K562 (cell line): ENCODE measurements around the gene TRAF3IP1. TPM values are rescaled to one million over a fixed set of nuclear protein-coding genes. Genes with fewer than 3 reads are reported as not detected.

Experiments used
- ARID2 ChIP-seq: fragments of 450-650 bp; IDR thresholded peaks from 2 replicates; pipeline ENCODE4 v1.6.1; 2017; ENCODE audit warnings: antibody characterized with exemption, mild to moderate bottlenecking
- ATF3 ChIP-seq, 2 experiments: fragments of 450-650 bp in 1 of 2; sonication (generic) in 1 of 2; formaldehyde crosslinking in 1 of 2; IDR thresholded peaks in 1 of 2; conservative IDR thresholded peaks in 1 of 2; 2 replicates each; pipeline versions ENCODE4 v1.6.1 to v1.8.1; 2016 to 2023; ENCODE audit warnings: mild to moderate bottlenecking in 2 of 2, moderate library complexity in 2 of 2, inconsistent platforms in 1 of 2, missing genetic modification reagents in 1 of 2
- DACH1 ChIP-seq: fragments of 450-650 bp; IDR thresholded peaks from 2 replicates; pipeline ENCODE4 v1.6.1; 2018; ENCODE audit not compliant: partially characterized antibody
- FOXA1 ChIP-seq: fragments of 450-650 bp; IDR thresholded peaks from 2 replicates; pipeline ENCODE4 v1.6.1; 2016; ENCODE audit warnings: mild to moderate bottlenecking, borderline replicate concordance
- FOXK1 ChIP-seq: sonication (generic); formaldehyde crosslinking; IDR thresholded peaks from 2 replicates; pipeline ENCODE4 v1.8.0; 2022; ENCODE audit warnings: missing genetic modification reagents, mild to moderate bottlenecking, borderline replicate concordance
- GTF2E2 ChIP-seq: fragments of 200-800 bp; sonication (Bioruptor generic); IDR thresholded peaks from 2 replicates; pipeline ENCODE4 v1.6.1; 2016; ENCODE audit warnings: missing genetic modification characterization, missing compliant biosample characterization
- HMG20B ChIP-seq: fragments of 250-450 bp; sonication (Bioruptor Pico); IDR thresholded peaks from 2 replicates; pipeline ENCODE4 v1.5.0; 2021; ENCODE audit warnings: mild to moderate bottlenecking
- JUND ChIP-seq, 2 experiments: IDR thresholded peaks; 2 replicates in 1 of 2; 3 replicates in 1 of 2; pipeline ENCODE4 v1.6.1; 2011; ENCODE audit warnings: borderline replicate concordance in 2 of 2, low read depth in 2 of 2, low read length in 2 of 2, improper control_type of control experiment in 1 of 2, missing biosample characterization in 1 of 2, missing genetic modification characterization in 1 of 2, missing genetic modification reagents in 1 of 2
- MED1 ChIP-seq: sonication (generic); formaldehyde crosslinking; IDR thresholded peaks from 2 replicates; pipeline ENCODE4 v1.8.1; 2023; ENCODE audit warnings: missing genetic modification reagents, borderline replicate concordance
- PHB2 ChIP-seq: fragments of 450-650 bp; IDR thresholded peaks from 2 replicates; pipeline ENCODE4 v1.6.1; 2017; ENCODE audit warnings: low read depth
- PKNOX1 ChIP-seq: fragments of 450-650 bp; IDR thresholded peaks from 2 replicates; pipeline ENCODE4 v1.6.1; 2016
- RNF2 ChIP-seq: sonication (generic); IDR thresholded peaks from 2 replicates; pipeline ENCODE4 v1.6.1; 2016
- SNIP1 ChIP-seq: fragments of 450-650 bp; IDR thresholded peaks from 2 replicates; pipeline ENCODE4 v1.7.1; 2017; ENCODE audit warnings: low read depth, mild to moderate bottlenecking
- SRF ChIP-seq, 2 experiments: fragments of 250-450, 450-650 bp in 1 of 2; sonication (Bioruptor Pico) in 1 of 2; sonication (generic) in 1 of 2; formaldehyde crosslinking; IDR thresholded peaks; 2 replicates each; pipeline versions ENCODE4 v1.5.0 to v1.5.1; 2020 to 2022; ENCODE audit warnings: mild to moderate bottlenecking in 1 of 2, missing genetic modification reagents in 1 of 2
- ZBED1 ChIP-seq: IDR thresholded peaks from 2 replicates; pipeline ENCODE4 v1.6.1; 2014
- ZBTB1 ChIP-seq: sonication (generic); formaldehyde crosslinking; IDR thresholded peaks from 2 replicates; pipeline ENCODE4 v1.8.1; 2023; ENCODE audit warnings: missing genetic modification reagents, low read depth, mild to moderate bottlenecking, borderline replicate concordance
- ZBTB8A ChIP-seq: fragments of 450-650 bp; IDR thresholded peaks from 2 replicates; pipeline ENCODE4 v1.6.1; 2018; ENCODE audit warnings: mild to moderate bottlenecking, moderate library complexity; ENCODE audit not compliant: partially characterized antibody
- ZNF143 ChIP-seq: sonication (generic); formaldehyde crosslinking; IDR thresholded peaks from 2 replicates; pipeline ENCODE4 v1.9.0; 2022; ENCODE audit warnings: mild to moderate bottlenecking, missing genetic modification reagents
- ZNF253 ChIP-seq: fragments of 250-450 bp; sonication (Bioruptor Pico); conservative IDR thresholded peaks from 2 replicates; pipeline ENCODE4 v1.6.1; 2021; ENCODE audit warnings: mild to moderate bottlenecking
- ZNF274 ChIP-seq: IDR thresholded peaks from 2 replicates; pipeline ENCODE4 v1.6.1; 2011; ENCODE audit warnings: low read depth, mild to moderate bottlenecking, low read length, moderate library complexity, borderline replicate concordance
- ZNF316 ChIP-seq: fragments of 450-650 bp; IDR thresholded peaks from 2 replicates; pipeline ENCODE4 v1.6.1; 2016
- ZNF41 ChIP-seq: fragments of 250-450 bp; sonication (Bioruptor Pico); conservative IDR thresholded peaks from 2 replicates; pipeline ENCODE4 v1.4.0; 2020; ENCODE audit warnings: mild to moderate bottlenecking
- ZNF77 ChIP-seq: fragments of 250-450 bp; sonication (Bioruptor Pico); IDR thresholded peaks from 2 replicates; pipeline ENCODE4 v1.5.0; 2020
- polyA plus RNA-seq, 8 experiments: library from polyadenylated mRNA; depleted of rRNA in 4 of 8; stranded (reverse) in 5 of 8; unstranded in 3 of 8; fragments of >200 nt; fragmentation: Nextera tagmentation in 2 of 8; fragmentation: Illumina TruSeq in 1 of 8; extraction: Ambion mirVana in 2 of 8; extraction: Trizol in 1 of 8; gene quantifications; 2 replicates each; pipeline versions ENCODE4 v1.2.1 to v1.2.3, GENCODE V29; 2011 to 2014; ENCODE audit warnings: inconsistent platforms in 1 of 8, missing spikeins in 1 of 8
- total RNA-seq, 7 experiments: library from RNA; depleted of rRNA in 6 of 7; stranded (reverse); fragments of >200 nt in 6 of 7; fragmentation: Illumina TruSeq in 2 of 7; extraction: Trizol in 2 of 7; gene quantifications; 2 replicates each; pipeline versions ENCODE4 v1.2.1 to v1.2.3, GENCODE V29; 2011 to 2021; ENCODE audit warnings: low replicate concordance in 1 of 7
- TF ChIP-seq, protein P1 (sequence below): sonication (generic); formaldehyde crosslinking; IDR thresholded peaks from 2 replicates; pipeline ENCODE4 v1.8.0; 2022; ENCODE audit warnings: missing genetic modification reagents, mild to moderate bottlenecking, moderate library complexity, borderline replicate concordance
- TF ChIP-seq, protein P2 (sequence below): IDR thresholded peaks from 2 replicates; pipeline ENCODE4 v1.6.1; 2016; ENCODE audit warnings: missing genetic modification characterization, missing compliant biosample characterization

TRAF3IP1 gene
- total and polyA plus RNA-seq, 9 of the 15 experiments (the other 6 are each of a cell fraction or from before 2014, with no cell fraction given), result 1.3 to 7.4 (median 3.4) TPM

- peak; percentile 27; the same call in 1 of the 2 replicates for TF ChIP-seq JUND (IDR thresholded peaks at IDR 0.05; ENCODE audit: borderline replicate concordance, low read depth, low read length)
- TF ChIP-seq JUND (tag; IDR thresholded peaks at IDR 0.05; ENCODE audit: borderline replicate concordance, low read depth, low read length), result no peak
- no peak for TF ChIP-seq ATF3 (IDR thresholded peaks at IDR 0.05)
- TF ChIP-seq ATF3 (CRISPR knock-in tag; conservative IDR thresholded peaks at IDR 0.05), result no peak
- no peak for TF ChIP-seq ZBED1
- no peak for TF ChIP-seq FOXA1
- TF ChIP-seq, protein P1, sequence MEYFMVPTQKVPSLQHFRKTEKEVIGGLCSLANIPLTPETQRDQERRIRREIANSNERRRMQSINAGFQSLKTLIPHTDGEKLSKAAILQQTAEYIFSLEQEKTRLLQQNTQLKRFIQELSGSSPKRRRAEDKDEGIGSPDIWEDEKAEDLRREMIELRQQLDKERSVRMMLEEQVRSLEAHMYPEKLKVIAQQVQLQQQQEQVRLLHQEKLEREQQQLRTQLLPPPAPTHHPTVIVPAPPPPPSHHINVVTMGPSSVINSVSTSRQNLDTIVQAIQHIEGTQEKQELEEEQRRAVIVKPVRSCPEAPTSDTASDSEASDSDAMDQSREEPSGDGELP (CRISPR knock-in tag), result peak; percentile 27; the same call in 1 of the 2 replicates
- TF ChIP-seq ZNF253 (CRISPR knock-in tag), result no peak
- TF ChIP-seq PHB2, result no peak
- no peak for TF ChIP-seq RNF2
- no peak for TF ChIP-seq ZBTB8A
- TF ChIP-seq ZNF316, result 0 out of 2 replicates have a peak, but pooled peaks have one; percentile 21
- TF ChIP-seq SNIP1, result no peak
- no peak for TF ChIP-seq PKNOX1
- no peak for TF ChIP-seq ZNF41 (CRISPR knock-in tag)
- TF ChIP-seq HMG20B (CRISPR knock-in tag), result no peak
- no peak for TF ChIP-seq ZBTB1 (CRISPR knock-in tag)
- TF ChIP-seq ZNF143, result no peak
- no peak; a peak in 1 of 4 replicates for TF ChIP-seq SRF (CRISPR knock-in tag; IDR thresholded peaks at IDR 0.05)
- TF ChIP-seq FOXK1, result no peak
- TF ChIP-seq, protein P2, sequence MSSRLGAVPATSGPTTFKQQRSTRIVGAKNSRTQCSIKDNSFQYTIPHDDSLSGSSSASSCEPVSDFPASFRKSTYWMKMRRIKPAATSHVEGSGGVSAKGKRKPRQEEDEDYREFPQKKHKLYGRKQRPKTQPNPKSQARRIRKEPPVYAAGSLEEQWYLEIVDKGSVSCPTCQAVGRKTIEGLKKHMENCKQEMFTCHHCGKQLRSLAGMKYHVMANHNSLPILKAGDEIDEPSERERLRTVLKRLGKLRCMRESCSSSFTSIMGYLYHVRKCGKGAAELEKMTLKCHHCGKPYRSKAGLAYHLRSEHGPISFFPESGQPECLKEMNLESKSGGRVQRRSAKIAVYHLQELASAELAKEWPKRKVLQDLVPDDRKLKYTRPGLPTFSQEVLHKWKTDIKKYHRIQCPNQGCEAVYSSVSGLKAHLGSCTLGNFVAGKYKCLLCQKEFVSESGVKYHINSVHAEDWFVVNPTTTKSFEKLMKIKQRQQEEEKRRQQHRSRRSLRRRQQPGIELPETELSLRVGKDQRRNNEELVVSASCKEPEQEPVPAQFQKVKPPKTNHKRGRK (tag), result no peak
- no peak for TF ChIP-seq GTF2E2
- TF ChIP-seq ARID2, result no peak
- TF ChIP-seq MED1, result no peak
- no peak for TF ChIP-seq DACH1
- TF ChIP-seq ZNF274, result no peak
- no peak for TF ChIP-seq ZNF77 (CRISPR knock-in tag)
Measured at GRCh38 chr2:238423561-238424312, 103.4 kb downstream of the TRAF3IP1 start (continued).
